VCaP (cell line): Measurements from ENCODE around the gene LRRC74B.
"Not testable (repeated sequence)": the region's sequence is repeated elsewhere in the genome, so short reads cannot be mapped to it uniquely, and the experiment has no call there.

ENCODE experiments used
- H3K27ac ChIP-seq: fragments of 450-650 bp; 2 replicates; pipeline ENCODE4 v1.5.1; 2017
- CTCF ChIP-seq: fragments of 450-650 bp; conservative IDR thresholded peaks from 2 replicates; pipeline ENCODE4 v1.5.1; 2017; ENCODE audit warnings: mild to moderate bottlenecking, moderate library complexity

The LRRC74B gene

GRCh38 chr22:21076912-21077625 lies 31.3 kb downstream of the LRRC74B start:
- H3K27ac ChIP-seq, result no peak overlapping the region
- no peak for TF ChIP-seq CTCF

GRCh38 chr22:21077884-21078508 lies 32.2 kb downstream of the LRRC74B start:
- no peak for TF ChIP-seq CTCF
- no peak overlapping the region for H3K27ac ChIP-seq

GRCh38 chr22:21078916-21079315 lies 33.2 kb downstream of the LRRC74B start:
- no peak for TF ChIP-seq CTCF
- H3K27ac ChIP-seq, result no peak overlapping the region

- TF ChIP-seq CTCF, result no peak
Observed at GRCh38 chr22:21079493-21079892, 33.7 kb downstream of the LRRC74B start.

GRCh38 chr22:21080435-21081137 lies 34.8 kb downstream of the LRRC74B start:
- TF ChIP-seq CTCF, result no peak
- H3K27ac ChIP-seq, result no peak overlapping the region

More at GRCh38 chr22:21079493-21079892, 33.7 kb downstream of the LRRC74B start:
- no peak overlapping the region for H3K27ac ChIP-seq

- TF ChIP-seq CTCF, result no peak
- H3K27ac ChIP-seq, result no peak overlapping the region
Observed at GRCh38 chr22:21082248-21082647, 36.5 kb downstream of the LRRC74B start.

- TF ChIP-seq CTCF, result no peak
Observed at GRCh38 chr22:21087119-21087518, 41.4 kb downstream of the LRRC74B start.

GRCh38 chr22:21087926-21088325 lies 42.2 kb downstream of the LRRC74B start:
- not testable (repeated sequence) for H3K27ac ChIP-seq

More at GRCh38 chr22:21087119-21087518, 41.4 kb downstream of the LRRC74B start:
- H3K27ac ChIP-seq, result no peak overlapping the region

GRCh38 chr22:21091220-21091619 lies 45.5 kb downstream of the LRRC74B start:
- H3K27ac ChIP-seq, result not testable (repeated sequence)
